ENCODE results near the gene ZRANB2.

ZRANB2 gene, protein sequence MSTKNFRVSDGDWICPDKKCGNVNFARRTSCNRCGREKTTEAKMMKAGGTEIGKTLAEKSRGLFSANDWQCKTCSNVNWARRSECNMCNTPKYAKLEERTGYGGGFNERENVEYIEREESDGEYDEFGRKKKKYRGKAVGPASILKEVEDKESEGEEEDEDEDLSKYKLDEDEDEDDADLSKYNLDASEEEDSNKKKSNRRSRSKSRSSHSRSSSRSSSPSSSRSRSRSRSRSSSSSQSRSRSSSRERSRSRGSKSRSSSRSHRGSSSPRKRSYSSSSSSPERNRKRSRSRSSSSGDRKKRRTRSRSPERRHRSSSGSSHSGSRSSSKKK

DNA sequence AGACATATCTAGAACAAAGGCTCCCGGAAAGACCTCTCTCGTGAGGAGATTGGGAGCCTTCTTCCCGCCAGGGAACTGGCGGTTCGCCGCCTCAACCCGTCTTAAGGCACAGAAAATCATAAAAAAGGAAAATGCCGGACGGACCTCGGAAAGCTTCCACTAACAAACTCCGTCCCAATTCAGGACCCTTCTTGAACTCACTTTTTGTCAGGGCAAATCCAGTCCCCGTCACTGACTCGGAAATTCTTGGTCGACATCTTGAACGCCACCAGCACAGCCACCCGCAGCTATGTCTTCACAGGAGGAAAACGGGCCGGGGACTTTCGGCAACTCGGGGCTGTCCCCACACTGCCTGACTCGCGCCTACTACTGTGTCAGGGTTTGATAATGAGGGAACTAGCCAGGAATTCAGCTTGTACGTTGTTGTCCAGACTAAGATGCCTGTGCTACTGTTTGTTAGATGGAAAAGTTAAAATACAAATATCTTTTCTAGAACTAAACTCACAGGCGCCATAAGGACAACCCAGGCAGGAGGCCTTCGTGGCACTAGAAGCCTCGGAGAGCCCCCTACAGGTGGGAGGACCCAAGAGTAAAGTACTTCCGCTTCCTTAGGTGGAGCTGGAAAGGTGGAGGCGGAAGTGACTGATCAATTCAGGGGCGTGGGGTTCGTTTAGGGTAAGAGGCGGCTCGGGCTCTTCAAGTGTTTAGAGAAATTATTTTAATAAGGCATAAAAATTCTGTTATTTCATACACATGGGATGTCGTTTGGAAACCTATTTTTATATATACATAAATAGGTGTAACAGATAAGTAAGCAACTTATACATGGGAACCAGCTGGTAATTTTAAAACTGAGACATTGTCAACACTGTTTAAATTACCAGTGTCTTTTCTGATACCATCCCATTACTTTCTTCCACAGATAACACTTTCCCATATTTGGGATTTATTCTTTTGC, at the start of gene ZRANB2:
Gene ZRANB2, minus strand, starts transcription at position 297 of the 958 bp plus-strand sequence. Its CDS starts 40 bp downstream, at position 257.
- DNase-seq (ENCODE audit: low read depth), result peak; percentile 89

DNA sequence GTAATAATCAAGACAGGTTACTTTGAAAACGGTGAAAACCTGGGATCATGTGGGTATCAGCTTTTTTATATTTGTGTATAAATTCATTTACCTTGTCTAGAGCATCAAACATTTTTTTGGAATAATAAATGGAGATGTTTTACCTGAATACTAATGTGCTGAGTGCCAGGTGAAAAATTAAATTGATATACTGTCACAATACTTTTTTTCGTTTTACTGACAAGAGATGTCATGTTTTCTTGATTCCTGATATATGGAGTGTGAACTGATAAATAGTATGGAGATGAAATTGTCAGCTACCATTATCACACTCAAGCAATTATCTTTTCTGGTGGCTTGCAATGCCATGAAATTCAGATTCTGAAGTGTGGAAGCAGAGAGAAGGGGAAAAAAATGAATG, 47.2 kb upstream of the ZRANB2 start:
- DNase-seq (ENCODE audit: low read depth), result no peak

DNA sequence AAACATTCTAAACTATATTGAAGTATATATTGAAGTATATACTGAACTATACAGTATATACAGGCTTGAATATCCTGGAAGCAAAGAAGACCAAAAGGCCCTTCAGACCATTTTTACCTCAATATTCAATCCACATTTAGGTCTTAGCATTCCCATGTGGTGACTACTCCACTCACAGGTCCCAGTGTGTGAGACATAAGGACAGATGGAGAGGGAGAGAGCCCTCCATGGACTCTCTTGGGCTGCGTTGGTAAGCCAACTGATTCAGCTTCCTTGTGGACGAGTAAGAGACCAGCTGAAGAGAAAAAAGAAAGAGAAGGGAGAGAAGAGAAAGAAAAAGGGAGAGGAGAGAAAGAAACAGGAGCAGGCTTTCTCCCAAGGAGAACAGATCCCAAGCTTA, 37.3 kb upstream of the ZRANB2 start:
- DNase-seq (ENCODE audit: low read depth), result no peak

DNA sequence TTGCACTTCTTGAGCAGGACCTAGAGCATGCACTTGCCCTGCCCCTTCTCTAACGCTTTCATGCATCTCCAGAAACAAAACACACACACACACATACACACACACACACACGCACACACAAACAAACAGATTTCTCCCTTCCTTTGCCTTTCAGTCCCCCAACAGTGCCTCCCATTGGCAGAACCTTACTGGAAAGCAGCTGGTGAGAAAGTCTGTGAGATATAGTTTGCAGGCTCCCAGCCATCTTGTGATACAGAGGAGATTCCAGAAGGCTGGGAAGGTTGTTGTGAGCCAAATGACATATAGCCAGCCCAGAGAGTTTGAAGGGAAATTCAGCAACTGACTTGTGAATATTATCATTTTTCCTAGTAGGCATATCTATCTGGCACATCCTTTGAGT, 35.9 kb upstream of the ZRANB2 start:
- no peak for DNase-seq (ENCODE audit: low read depth)

DNA sequence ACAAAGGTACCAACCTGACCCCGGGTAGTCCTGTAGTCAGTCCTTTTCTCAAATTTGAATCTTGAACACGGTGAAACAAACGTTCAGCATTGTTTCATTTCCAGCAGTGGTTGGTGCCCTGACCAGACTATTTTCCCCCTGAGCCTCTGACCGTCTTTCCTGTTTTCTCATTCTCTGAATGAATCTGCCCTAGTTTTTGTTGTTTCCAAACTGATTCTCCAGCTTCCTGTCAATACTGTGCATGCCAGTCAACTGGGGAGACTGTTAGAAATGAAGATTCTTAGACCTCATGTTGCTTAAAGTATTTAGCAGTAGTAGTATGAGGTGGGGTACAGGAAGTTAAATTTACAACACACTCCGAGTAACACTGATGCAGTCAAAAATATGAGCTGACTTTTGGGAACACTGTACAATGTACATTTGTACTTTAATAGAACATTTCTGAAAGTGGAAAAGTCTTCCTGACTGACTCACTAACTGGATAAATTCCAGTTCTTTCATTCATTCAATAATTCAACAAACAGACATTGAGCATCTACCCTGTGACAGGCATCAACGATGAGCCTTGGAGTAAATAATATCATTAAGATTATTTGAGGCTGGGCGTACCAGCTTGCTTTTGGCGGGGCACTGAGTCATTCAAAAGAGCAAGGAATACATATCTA, 26.0 kb upstream of the ZRANB2 start:
- DNase-seq (ENCODE audit: low read depth), result no peak

DNA sequence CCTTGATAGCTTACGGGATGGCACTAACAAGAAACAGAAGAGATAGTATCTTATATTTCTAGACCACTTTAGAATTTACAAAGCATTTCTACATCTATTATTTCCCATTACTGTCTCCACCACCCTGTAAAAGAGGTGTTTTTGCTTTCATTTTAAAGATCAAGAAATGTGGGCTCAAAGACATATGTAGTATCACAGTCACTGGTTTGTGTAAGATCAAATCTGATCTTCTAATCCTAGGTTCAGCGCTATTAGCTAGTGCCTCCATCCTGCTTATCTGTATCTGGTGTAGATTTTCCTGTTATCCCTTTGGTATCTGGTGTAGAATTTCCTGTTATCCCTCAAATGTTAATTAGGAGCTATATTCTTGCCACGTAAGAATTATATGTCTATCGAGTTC, 23.6 kb upstream of the ZRANB2 start:
- no peak for DNase-seq (ENCODE audit: low read depth)

DNA sequence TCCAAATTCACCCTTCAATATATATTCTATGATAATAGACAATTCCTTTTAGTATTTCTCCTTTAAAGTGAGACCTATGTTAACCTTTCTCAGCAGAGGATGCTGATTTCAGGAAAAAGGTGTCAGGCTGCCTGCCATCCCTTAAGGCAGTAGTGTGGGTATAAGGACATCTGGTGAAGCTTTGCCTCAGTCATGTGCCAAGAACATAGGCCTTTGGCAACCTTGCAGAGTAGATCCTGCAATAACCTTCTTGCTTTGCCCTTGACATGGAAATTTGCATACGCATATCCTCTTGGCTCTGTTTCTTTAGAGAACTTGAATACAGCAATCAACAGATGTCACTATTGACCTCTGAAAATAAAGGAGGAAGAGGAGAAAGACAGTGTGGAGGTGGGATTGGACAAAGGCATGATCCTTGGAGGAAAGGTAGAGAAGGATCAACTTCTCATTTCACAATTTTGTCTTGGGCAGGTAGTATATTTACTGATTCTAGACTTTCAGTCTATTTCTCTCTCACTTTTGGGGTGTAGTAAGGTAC, 21.1 kb upstream of the ZRANB2 start:
- DNase-seq (ENCODE audit: low read depth), result no peak

DNA sequence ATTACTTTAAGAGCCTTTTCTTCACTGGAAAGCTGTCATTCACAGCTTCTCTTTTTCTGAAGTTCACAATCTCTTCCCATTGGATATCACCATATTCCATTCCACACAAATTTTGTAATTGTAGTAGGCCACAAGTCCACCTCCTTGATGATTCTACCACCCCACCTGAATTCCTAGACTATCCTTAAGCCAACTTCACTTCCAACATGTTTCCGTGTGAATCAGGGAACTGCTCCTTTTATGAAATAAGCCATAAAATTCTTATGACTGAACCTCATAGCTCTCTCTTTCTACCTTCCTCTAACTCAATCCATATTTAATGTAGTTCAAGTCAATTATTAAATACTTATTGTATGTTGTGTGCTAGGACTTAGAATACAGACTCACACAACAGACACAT, 16.6 kb upstream of the ZRANB2 start:
- DNase-seq (ENCODE audit: low read depth), result no peak

DNA sequence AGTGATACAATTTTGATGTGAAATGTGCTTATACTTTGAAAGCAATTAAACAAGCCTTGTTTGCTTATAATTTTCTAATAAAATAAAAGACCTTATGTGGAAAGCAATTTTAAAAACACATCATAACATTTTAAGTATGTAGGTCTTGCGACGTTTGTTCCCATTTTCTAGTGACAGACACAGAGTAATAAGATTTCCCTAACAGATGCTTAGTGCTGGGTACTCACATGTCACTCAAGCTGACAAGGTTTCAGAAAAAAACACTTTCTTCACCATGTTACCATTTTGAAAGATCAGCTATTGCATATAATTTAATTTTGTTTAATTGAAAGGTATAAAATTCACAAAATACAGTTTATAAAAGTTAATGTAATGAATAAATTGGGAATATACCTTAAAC, 14.1 kb upstream of the ZRANB2 start:
- DNase-seq (ENCODE audit: low read depth), result no peak

DNA sequence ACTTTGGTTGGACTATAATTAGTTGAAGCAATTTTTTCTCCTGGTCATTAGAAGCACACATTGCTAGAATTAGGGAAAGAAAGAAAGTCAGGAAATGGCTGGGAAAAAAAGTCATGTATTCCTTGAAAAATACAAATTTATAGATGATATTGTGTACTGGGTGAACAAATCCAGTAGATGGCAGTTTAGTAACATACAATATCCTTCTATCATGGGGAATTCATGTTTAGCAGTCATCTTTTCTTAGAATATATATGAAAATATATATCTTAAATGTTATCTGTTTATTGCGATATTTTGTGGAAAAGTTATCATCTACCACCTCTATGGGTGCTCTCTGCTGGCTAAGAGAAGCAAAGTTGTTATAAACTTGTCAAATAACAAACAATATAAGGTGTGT, 13.1 kb upstream of the ZRANB2 start:
- no peak for DNase-seq (ENCODE audit: low read depth)

DNA sequence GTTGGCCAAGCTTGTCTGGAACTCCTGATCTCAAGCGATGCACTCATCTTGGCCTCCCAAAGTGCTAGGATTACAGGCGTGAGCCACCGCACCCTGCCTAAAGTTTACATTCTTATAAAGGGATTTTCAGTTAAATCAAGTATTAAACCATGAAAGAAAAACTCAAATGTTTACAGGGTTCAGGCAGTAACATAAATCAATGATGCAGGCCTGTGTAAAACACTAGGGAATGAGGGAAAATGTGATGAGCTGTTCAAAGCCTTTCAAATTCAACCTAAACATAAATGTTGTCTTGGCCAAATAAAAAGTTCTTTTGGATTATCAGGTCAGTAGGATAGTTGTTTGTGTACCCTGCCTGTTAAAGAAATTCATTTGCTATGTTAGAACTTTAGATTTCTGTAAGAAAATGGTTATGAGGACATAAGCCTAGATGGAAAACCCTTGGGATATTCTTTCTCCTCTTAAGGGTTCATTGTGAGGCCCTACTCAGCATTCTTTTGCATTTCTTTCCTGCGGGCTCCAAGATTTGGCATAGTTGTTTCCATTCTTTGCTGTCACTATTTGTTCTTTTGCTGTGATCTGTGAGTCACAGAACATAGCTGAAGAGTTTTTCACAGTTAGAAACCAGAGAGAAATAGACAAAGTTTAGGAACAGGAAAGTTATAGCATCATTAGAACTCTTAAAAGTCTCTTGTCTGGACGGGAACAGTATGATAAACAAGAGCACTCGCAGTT, 8.9 kb upstream of the ZRANB2 start:
- DNase-seq (ENCODE audit: low read depth), result peak; percentile 52

DNA sequence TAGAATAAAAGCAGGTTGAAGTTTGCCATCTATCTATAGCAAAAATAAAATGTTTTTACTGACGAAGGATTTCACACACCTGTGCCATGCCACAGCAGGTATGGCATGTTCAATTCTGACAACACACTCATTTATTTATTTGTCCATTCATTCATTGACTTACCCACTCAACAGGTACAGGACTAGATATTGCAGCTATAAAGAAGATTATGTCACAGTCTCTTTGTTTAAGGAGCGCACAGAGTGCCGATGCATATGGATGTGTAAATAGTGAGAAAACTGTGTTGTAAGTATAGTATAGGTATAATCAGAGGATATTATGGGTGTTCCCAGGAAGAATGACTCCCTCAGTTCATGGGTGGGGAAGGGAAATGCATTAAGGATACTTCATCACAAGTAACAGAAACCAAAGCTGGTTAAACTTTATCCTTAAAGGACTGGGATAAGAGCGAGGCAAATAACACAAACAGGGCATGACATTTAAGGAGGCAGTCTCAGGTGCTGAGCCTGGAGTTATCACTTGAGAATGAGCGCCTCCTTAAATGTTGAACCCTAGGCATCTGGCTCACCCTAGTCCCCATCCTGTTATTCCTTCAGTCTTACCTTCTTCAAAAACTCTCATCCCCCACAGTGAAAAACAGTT, 7.9 kb upstream of the ZRANB2 start:
- no peak for DNase-seq (ENCODE audit: low read depth)

DNA sequence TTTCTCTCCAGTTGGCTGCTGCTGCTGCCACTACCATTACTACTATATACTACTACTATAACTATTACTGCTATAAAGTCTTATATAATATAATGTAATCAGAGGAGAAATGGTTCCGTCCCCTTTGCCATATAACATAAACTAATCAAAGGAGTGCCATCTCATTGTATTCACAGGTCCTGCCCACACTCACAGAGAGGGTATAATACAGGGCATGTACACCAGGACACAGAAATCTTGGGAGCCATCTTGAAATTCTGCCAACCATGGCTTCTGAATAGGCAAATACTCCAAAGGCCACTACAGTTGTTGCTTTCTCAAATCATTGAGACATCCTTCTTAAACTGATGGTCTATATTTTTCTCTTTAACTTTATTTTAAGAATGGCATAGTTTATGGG, 6.9 kb upstream of the ZRANB2 start:
- no peak for DNase-seq (ENCODE audit: low read depth)

DNA sequence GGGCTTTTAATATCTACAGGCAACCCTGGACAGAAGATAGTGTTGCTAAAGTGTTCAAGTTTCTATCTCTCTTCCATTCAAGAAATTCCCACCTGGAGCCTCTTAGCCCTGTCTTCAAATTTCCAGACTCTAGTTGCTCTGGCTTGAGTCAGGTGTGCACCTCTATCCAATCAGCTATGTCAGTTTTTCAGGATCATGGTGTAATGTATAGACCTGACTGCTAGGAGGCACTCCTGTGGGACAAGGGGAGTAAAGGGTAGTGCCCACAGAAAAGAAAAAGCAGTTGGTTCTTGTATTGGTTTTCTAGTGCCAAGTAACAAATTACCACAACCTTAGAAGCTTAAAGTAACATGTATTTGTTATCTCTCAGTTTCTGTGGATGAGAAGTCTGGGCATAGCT, 6.2 kb upstream of the ZRANB2 start:
- no peak for DNase-seq (ENCODE audit: low read depth)

DNA sequence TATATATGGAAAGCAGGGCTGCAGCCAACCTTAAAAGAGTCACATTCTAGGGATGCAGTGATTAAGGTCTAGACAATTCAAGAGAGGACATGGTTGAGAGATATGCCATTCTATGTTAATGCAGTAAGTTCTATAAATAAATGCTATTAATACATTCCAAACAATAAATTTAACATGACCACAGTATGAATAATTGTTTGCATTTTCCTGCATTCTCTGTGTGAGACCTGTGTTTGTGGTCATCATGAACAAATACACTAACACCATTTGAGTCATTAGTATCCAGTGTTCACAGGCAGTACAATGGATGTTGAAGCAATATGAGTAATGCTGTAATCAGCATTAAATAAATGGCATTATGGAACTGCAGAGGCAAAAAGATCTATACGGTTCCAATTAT, 5.5 kb upstream of the ZRANB2 start:
- DNase-seq (ENCODE audit: low read depth), result no peak

DNA sequence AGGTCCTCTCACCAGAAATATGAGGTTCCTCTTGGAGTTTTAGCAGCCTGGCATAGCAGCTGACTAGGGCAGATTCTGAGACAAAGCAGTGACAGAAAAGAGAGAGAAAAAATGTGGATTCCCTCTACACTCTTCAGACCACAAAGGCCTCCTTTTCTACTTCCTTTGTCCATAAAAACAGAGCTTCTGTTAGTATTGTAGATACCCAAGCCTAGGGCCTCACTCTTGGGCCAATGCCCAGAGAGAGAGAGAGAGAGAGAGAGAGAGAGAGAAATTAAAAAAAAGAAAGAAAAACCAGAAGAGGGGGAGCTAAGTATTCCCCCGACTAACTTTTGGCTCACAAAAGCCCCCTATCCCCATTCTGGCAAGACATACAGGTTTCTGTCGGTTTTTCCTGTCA, 2.4 kb upstream of the ZRANB2 start:
- DNase-seq (ENCODE audit: low read depth), result no peak

DNA sequence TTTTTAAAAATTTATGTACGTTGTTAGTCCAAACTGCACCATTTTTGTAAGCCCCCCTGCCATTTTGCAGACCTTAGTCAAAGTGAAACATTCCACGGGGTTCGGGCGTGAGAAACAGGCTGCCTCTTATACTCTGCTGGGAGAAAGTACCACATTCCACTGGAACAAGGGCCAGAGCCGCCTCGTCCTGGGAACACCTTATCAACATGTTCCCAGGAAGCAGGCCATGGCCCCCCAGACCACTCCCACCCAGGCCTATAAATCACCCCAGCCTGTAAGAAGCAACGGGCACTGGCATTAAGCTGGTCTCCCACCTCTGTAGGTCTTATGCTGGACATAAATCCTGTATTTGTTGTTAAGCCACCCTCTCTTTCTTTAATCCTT, 854 bp upstream of the ZRANB2 start:
- no peak for DNase-seq (ENCODE audit: low read depth)

DNA sequence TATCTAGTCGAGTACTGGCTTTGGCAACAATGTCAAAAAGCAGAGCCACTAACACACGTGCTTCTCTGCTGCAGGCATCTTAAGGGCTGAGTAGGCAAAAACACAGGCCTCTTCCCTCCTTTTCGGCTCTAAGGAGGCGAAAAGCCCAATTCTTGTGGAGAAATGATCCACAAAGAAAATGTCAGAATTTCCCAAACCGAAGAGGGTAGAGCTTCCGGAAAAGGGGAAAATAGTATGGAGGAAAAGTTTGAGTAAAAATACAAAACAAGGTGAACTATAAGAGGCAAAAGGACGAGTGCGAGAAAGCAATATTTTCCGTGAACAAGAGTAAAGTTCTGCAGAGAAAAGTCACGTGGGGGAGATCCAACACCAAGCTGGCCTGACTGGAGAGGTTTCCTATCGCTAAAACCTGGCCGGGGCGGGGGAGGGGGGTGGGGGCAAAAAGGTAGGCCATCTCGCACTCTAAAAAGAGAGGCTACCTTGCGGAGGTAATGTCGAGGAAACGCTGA, 551 bp downstream of the ZRANB2 start:
- DNase-seq (ENCODE audit: low read depth), result no peak

DNA sequence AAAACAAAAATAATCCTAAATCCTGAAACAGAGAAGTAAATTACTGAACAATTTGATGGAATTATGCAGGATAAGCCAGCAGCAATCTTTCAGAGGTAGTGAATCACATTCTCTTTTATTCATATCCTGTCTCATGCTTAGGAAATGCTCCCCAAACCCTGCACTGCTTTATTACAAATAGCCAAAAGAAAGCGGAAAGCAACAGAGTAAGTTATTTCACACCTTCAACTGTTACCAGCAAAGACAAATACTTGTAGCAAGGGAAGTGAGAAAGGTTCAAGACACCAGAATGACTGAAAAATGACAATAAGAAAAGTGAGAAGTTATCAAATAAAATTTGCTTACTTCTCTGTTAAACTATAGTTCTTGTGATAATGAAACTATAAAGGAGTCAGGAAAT, 6.2 kb downstream of the ZRANB2 start:
- DNase-seq (ENCODE audit: low read depth), result no peak

DNA sequence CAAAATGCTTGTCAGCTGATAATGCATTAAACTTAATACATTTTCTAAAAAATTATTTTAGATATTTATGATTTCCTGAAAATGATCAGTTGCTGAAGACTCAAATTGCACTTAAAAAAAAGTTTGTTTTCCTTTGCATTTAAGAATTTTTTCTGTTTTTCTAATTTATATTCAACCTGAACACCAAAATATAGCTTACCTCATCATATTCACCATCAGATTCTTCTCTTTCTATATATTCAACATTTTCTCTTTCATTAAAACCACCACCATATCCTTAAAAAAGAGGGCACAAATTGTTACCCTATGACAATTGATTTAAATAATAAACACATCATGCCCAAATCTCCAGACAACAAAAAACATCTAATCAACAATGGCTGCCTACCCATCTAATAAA, 8.6 kb downstream of the ZRANB2 start:
- DNase-seq (ENCODE audit: low read depth), result no peak

DNA sequence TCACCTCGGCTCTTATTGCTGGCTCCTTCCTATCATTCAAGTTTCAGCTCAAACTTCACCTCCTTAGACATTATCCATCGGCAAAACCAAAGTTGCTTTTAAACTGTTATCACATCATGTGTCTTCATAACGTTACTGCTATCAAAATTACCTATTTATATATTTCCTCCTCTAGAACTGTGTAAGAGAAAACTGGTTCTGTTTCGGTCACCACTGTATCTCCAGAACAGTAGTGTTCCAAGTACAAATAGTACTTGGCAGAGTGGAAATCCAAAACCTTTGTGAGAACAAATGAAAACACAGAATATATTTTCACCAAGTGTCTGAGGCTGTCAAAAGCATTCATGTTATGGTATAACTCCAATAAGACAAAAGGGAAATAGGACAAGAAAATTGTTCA, 9.1 kb downstream of the ZRANB2 start:
- no peak for DNase-seq (ENCODE audit: low read depth)

Data from GM04504 (cell line).